Measurements from ENCODE around the gene NUTM2B. TPM values are rescaled to one million over a fixed set of nuclear protein-coding genes. Genes with fewer than 3 reads are reported as not detected.
"Not testable (repeated sequence)": the region's sequence is repeated elsewhere in the genome, so short reads cannot be mapped to it uniquely, and the experiment has no call there.

The NUTM2B gene
- polyA plus RNA-seq, 3 donors, result 1.2 to 2.7 (median 1.9) TPM

DNA sequence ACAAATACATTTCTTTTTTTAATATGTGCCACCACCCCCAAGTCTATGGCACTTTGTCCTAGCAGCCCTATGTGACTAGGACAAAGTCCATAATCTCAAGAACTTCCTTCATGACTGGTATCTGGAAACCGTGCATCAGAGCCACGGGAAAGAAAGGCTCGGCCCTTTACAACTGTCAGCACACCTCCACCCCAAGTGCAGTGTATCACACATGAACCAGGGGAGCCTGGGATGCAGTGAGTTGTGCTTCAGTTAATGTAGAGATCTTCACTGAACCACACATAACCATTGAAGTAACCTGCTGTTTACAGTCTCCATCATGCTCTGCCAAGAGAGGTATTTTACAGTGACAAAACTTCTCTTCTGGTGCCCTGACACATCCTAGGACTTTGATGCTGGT is 11.9 kb downstream of the NUTM2B start:
- DNase-seq (ENCODE audit: extremely low read depth in 1 of 11, low read depth in 9 of 11, low spot score in 4 of 11), result not testable (repeated sequence)

DNA sequence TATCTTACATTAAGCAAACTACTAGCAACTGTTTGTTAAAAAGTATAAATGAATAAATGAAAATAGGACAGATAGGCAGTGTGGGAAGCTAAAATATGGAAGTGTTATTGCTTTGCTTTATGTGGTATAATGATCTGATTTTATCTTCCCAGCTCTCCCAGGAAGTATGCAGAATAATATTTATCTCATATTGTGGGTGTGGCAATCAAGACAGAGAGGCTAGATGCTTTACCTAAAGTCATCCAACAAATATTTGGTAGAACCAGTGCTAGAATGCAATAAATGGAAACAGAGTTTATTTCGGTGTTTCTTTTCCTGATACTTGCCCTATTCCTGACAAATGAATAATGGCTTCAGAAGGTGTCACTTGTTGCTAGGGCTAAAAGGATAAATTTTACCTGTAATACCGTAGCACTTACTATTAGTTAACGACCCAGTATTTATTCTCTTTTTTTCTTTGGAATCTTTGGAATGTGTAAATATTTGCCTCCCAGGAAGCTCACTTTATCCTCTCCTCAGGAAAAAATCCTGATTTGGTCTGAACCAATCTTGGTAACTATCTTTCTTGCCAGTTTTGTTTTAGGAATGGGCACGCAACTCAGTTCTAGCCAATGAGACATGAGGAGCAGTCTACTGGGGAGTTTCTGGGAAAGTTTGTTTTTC is 14.0 kb downstream of the NUTM2B start:
- DNase-seq (ENCODE audit: extremely low read depth in 1 of 11, low read depth in 9 of 11, low spot score in 4 of 11), result not testable (repeated sequence)

DNA sequence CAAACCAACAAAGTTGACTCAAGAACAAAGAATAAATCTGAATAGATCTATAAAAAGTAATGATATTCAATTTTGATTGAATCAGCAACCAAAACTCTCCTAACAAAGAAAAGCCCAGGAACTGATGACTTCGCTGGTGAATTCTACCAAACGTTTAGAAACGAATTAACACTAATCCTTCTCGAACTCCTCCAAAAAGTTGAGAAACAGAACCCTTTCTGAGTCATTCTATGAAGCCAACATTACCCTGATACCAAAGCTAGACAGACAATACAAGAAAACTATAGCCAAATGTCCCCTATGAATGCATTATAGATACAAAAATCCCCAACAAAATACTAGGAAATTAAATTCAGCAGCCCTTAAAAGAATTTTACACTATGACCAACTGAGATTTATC is 17.0 kb downstream of the NUTM2B start:
- DNase-seq (ENCODE audit: extremely low read depth in 1 of 11, low read depth in 9 of 11, low spot score in 4 of 11), result not testable (repeated sequence)

DNA sequence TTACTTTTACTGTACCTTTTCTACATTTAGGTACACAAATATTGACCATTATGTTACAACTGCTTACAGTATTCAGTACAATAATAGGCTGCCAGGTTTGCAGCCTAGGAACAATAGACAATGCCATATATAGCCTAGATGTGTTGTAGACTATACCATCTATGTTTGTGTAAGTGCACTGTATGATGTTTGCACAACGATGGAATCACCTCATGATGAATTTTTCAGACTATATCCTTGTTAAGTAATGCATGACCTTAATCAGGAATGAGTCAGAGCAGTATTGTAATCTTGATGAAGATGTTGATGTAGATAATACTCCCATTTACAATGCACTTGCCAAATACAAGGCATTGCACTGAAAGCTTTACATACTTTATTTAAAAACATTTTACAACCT is 23.6 kb downstream of the NUTM2B start:
- DNase-seq (ENCODE audit: extremely low read depth in 1 of 11, low read depth in 9 of 11, low spot score in 4 of 11), result not testable (repeated sequence)

DNA sequence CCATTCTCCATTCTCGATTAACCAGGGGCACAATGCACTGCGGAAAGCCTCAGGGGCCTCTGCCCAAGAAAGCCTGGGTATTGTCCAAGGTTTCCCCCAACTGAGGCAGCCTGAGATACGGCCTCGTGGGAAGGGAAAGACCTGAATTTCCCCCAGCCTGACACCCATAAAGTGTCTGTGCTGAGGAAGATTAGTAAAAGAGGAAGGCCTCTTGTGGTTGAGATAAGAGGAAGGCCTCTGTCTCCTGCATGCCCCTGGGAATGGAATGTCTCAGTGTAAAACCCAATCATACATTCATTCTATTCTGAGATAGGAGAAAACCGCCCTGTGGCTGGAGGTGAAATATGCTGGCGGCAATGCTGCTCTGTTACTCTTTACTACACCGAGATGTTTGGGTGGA is 41.8 kb downstream of the NUTM2B start:
- DNase-seq (ENCODE audit: extremely low read depth in 1 of 11, low read depth in 9 of 11, low spot score in 4 of 11), result not testable (repeated sequence)

DNA sequence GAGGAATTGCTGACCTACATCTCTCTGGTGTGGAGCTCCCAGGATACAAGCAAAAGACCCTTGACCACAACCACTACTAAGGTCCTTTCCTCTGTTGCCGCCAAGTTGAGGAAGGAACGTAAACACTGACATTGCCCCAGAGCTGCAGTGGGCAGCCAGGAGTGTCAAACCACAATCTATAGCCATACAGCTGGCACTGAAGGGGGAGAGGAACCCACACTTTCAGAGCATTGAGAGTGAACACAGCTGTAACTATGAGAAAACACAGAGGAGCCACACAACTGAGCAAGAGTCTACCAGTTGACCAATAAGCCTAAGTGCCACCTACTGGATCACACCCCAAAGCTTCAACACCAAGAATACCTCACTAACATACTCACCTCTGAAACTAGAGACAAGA is 45.5 kb downstream of the NUTM2B start:
- not testable (repeated sequence) for DNase-seq (ENCODE audit: extremely low read depth in 1 of 11, low read depth in 9 of 11, low spot score in 4 of 11)

DNA sequence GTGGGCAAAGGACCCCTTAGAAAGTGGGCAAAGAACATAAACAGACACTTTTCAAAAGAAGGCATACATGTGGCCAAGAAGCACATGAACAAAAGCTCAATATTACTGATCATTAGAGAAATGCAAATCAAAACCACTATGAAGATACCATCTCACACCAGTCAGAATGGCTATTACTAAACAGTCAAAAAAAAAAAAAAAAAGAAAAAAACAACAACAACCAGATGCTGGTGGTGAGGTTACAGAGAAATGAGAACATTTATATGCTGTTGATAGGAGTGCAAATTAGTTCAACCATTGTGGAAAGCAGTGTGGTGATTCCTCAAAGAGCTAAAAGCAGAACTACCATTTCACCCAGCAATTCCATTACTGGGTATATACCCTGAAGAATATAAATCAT is 50.6 kb downstream of the NUTM2B start:
- DNase-seq (ENCODE audit: extremely low read depth in 1 of 11, low read depth in 9 of 11, low spot score in 4 of 11), result not testable (repeated sequence)

DNA sequence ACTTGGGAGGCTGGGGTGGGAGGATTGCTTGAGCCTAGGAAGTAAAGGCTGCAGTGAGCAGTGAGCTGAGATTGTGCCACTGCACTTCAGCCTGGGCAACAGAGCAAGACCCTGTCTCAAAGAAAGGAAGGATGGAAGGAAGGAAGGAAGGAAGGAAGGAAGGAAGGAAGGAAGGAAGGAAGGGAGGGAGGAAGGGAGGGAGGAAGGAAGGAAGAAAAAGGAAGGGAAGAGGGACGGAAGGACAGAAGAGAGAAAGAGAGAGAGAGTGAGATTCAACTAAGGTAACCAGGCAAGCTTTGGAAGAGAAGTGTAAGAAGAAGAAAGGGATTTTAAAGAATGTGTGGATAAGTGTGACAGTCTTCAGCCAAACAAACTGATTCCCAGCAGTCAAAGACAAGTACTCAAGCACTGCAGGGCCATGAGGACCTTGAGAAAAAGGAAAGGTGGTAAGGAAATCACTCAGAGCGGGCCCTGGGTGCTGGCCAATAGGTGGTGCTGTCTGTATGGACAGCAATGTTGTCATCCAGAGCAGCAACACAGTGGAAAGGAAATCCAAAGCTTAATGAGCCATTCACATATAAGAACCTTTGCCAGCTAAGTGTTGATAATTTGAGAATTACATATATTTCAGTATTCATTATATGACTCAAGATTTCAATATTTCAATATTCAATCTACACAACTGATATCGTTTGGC is 55.4 kb downstream of the NUTM2B start:
- not testable (repeated sequence) for DNase-seq (ENCODE audit: extremely low read depth in 1 of 11, low read depth in 9 of 11, low spot score in 4 of 11)

Other genes starting within 250 kb of the NUTM2B start
- 1 to 10 TPM in 1 of 3 donors, under 1 TPM in 2; 0.12 to 1.6 (median 0.70) TPM for gene EIF5AL1, start 190.7 kb upstream of the NUTM2B start, polyA plus RNA-seq (ENCODE audit: insufficient read length in 3 of 3)
- under 1 TPM in 1 of 3 donors, not detected in 2; 0.09 TPM for gene SFTPA2, start 142.8 kb upstream of the NUTM2B start, polyA plus RNA-seq (ENCODE audit: insufficient read length in 3 of 3)
- gene SFTPA1, start 92.3 kb upstream of the NUTM2B start, polyA plus RNA-seq (ENCODE audit: insufficient read length in 3 of 3), result under 1 TPM in 1 of 3 donors, not detected in 2; 0.18 TPM
- under 1 TPM; 0.51 to 0.59 (median 0.56) TPM for gene NUTM2E, start 123.5 kb downstream of the NUTM2B start, polyA plus RNA-seq (ENCODE audit: insufficient read length in 3 of 3)
- 1 to 10 TPM in 1 of 3 donors, under 1 TPM in 2; 0.68 to 2.1 (median 0.78) TPM for gene SFTPD, start 245.9 kb downstream of the NUTM2B start, polyA plus RNA-seq (ENCODE audit: insufficient read length in 3 of 3)